HG03432 (cell line): Measurements from ENCODE around the gene TAMALIN.
"Not testable (repeated sequence)": the region's sequence is repeated elsewhere in the genome, so short reads cannot be mapped to it uniquely, and the experiment has no call there.

Experiments
- ATAC-seq: cut with Tn5 transposase; IDR thresholded peaks from one replicate; pipeline ENCODE4 v1.9.1; 2021; ENCODE audit warnings: mild to moderate bottlenecking, moderate library complexity; ENCODE audit not compliant: unreplicated experiment

Gene TAMALIN

GRCh38 chr12:52006726-52007157 is at the start of gene TAMALIN:
TAMALIN (plus strand) TSS chr12:52006946; CDS start chr12:52007020, 74 bp downstream.
- ATAC-seq = no peak

GRCh38 chr12:51958542-51958941 is 48.2 kb upstream of the TAMALIN start:
- ATAC-seq = no peak

GRCh38 chr12:51959211-51959610 is 47.5 kb upstream of the TAMALIN start:
- no peak for ATAC-seq

- ATAC-seq = no peak
These were observed 46.8 kb upstream of the TAMALIN start for GRCh38 chr12:51959921-51960320.

GRCh38 chr12:51960488-51960887 is 46.3 kb upstream of the TAMALIN start:
- no peak for ATAC-seq

GRCh38 chr12:51960890-51961289 is 45.9 kb upstream of the TAMALIN start:
- ATAC-seq = no peak

GRCh38 chr12:51961834-51962233 is 44.9 kb upstream of the TAMALIN start:
- no peak for ATAC-seq

- ATAC-seq = no peak
These were observed 44.0 kb upstream of the TAMALIN start for GRCh38 chr12:51962737-51963136.

GRCh38 chr12:51963477-51963876 is 43.3 kb upstream of the TAMALIN start:
- no peak for ATAC-seq

GRCh38 chr12:51969643-51970042 is 37.1 kb upstream of the TAMALIN start:
- no peak for ATAC-seq

- peak; percentile 95 for ATAC-seq
These were observed 35.7 kb upstream of the TAMALIN start for GRCh38 chr12:51970904-51971646.

- no peak for ATAC-seq
These were observed 34.9 kb upstream of the TAMALIN start for GRCh38 chr12:51971679-51972421.

GRCh38 chr12:51972422-51972812 is 34.3 kb upstream of the TAMALIN start:
- ATAC-seq = no peak

- no peak for ATAC-seq
These were observed 33.9 kb upstream of the TAMALIN start for GRCh38 chr12:51972849-51973273.

GRCh38 chr12:51973560-51973959 is 33.2 kb upstream of the TAMALIN start:
- no peak for ATAC-seq

- no peak for ATAC-seq
These were observed 32.1 kb upstream of the TAMALIN start for GRCh38 chr12:51974646-51975045.

GRCh38 chr12:51975196-51975595 is 31.6 kb upstream of the TAMALIN start:
- ATAC-seq = no peak

GRCh38 chr12:51976376-51977160 is 30.2 kb upstream of the TAMALIN start:
- ATAC-seq = no peak

GRCh38 chr12:51977320-51977753 is 29.4 kb upstream of the TAMALIN start:
- no peak for ATAC-seq

GRCh38 chr12:51979306-51979705 is 27.4 kb upstream of the TAMALIN start:
- ATAC-seq = not testable (repeated sequence)

- peak; percentile 80 for ATAC-seq
These were observed 26.5 kb upstream of the TAMALIN start for GRCh38 chr12:51980051-51980808.
